Right cardiac atrium (tissue), 5 donors: Measurements from ENCODE around the gene CHN1. TPM values are rescaled to one million over a fixed set of nuclear protein-coding genes. Genes with fewer than 3 reads are reported as not detected.
A peak's percentile ranks its signal among the peaks of the same experiment; 100 is the strongest.

Experiments used
- ATAC-seq, 2 donors: fragments of 200-7000 bp; cut with Tn5 transposase; one replicate each; pipeline versions ENCODE4 v1.8.0 to v1.9.1; 2020; ENCODE audit warnings: moderate library complexity in 2 of 2, mild to moderate bottlenecking in 1 of 2
- DNase-seq, 3 donors: peaks; one replicate each; pipeline ENCODE4 v3.0.0-alpha.2; 2020
- H3K27ac ChIP-seq: one replicate; pipeline ENCODE4 v1.5.1; 2013; ENCODE audit warnings: mild to moderate bottlenecking, low read length, control low read depth, moderate library complexity
- H3K27me3 ChIP-seq: one replicate; pipeline ENCODE4 v1.6.1; 2013; ENCODE audit not compliant: control insufficient read depth, insufficient read depth
- H3K4me1 ChIP-seq: one replicate; pipeline ENCODE4 v1.6.1; 2013; ENCODE audit warnings: low read length; ENCODE audit not compliant: control insufficient read depth, insufficient read depth
- H3K4me3 ChIP-seq: one replicate; pipeline ENCODE4 v1.5.1; 2013; ENCODE audit warnings: low read length, control low read depth
- H3K9me3 ChIP-seq: one replicate; pipeline ENCODE4 v1.6.1; 2013; ENCODE audit warnings: low read length; ENCODE audit not compliant: control insufficient read depth
- WGBS: extraction: QIAGEN DNeasy Blood & Tissue Kit; methylation state at CpG from one replicate; pipeline ENCODE4 v1.1.7; 2013; 5-methylcytosine and 5-hydroxymethylcytosine counted together
- intact Hi-C, 4 donors: fragments of 100-400 bp; cut with DNase I; formaldehyde crosslinking; loops; one replicate each; pipeline versions ENCODE4 v1.11.0 to v1.14.0; 2022 to 2023
- polyA plus RNA-seq: library from polyadenylated mRNA; stranded (reverse); fragments of 200-250 nt; gene quantifications from one replicate; pipeline ENCODE4 v1.2.3, GENCODE V29; 2013
- total RNA-seq, 4 donors: library from RNA; stranded (reverse); fragmentation: NEBNext Ultra II Directional; extraction: Animal tissue kit (Norgen Biotek cat#: 25700); gene quantifications; one replicate each; pipeline ENCODE4 v1.2.1, GENCODE V29; 2021
- donor health status: healthy with polysubstance abuse.
- donor health status: DM: no; HTN: yes; CAD: no.
- donor health status: DM: no; HTN: no; CAD: no.
- donor health status: DM: no; HTN: yes; CAD: no; lungs with severe emphysema.
- donor health status: DM: yes; HTN: yes; CAD: no.

CHN1 gene
- total and polyA plus RNA-seq, 5 donors: 5.3 to 8.9 (median 7.8) TPM

DNA sequence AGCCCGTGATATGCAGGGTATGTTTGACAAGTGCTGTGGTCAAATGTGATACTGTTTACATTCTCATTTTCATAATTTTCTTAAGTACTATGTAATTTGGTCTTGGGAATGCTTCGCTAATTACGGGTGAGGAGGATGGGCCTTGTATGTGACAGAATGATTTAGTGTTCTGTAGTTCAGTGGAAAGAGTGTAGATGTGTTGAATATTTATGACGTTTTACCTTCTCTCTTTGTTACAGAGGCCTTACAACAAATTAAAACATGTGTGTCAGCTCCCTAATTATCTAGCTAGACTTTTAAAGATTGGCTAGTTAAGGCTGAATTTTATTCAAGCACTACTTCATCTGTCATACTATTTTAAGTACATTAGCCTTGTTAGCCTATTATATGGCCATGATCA lies 230.3 kb downstream of the CHN1 start:
- Histone ChIP-seq H3K27ac (no peak overlapping the region), H3K4me3 (no peak overlapping the region), H3K9me3 (no peaks in the 10 kb centered on the region), H3K27me3 (no peaks in the 10 kb centered on the region), H3K4me1 (peaks cover 2% of the 10 kb centered on the region)
- intact Hi-C loops: loop anchor here in 2 of 4 donors (5.0 kb wide), 2 partner anchors 212 to 217 kb away; no protein-coding TSS in a partner anchor
- WGBS: 96% methylated on average over 4 of the region's 4 CpGs
- ATAC-seq: no peak
- no peak for DNase-seq

DNA sequence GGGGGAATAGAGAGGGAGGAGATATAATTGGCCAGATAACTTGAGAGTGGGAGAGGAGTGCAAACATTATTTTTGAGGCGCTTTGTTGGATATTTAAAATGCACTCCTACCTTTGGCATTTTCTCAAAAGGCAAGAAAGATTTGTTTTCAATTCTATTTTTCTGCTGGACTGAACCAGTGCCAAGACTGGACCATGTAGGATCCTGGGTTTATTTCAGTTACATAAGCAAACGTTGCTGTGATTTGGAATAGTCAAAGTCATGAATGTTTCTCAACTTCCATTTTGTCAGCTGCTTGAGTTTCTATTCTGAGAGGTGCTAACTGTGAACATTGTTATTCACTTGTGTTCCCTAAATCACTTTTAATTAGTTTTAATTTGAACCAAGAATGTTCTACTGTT lies 232.0 kb downstream of the CHN1 start:
- Histone ChIP-seq H3K4me1 (no peaks in the 10 kb centered on the region), H3K27me3 (no peaks in the 10 kb centered on the region), H3K4me3 (no peak overlapping the region), H3K9me3 (no peaks in the 10 kb centered on the region), H3K27ac (no peak overlapping the region)
- ATAC-seq (no peak), DNase-seq (no peak)
- intact Hi-C loops: loop anchor here in 2 of 4 donors (5.0 kb wide), 2 partner anchors 214 to 219 kb away; no protein-coding TSS in a partner anchor
- 52% methylated on average over 2 of the region's 2 CpGs for WGBS

DNA sequence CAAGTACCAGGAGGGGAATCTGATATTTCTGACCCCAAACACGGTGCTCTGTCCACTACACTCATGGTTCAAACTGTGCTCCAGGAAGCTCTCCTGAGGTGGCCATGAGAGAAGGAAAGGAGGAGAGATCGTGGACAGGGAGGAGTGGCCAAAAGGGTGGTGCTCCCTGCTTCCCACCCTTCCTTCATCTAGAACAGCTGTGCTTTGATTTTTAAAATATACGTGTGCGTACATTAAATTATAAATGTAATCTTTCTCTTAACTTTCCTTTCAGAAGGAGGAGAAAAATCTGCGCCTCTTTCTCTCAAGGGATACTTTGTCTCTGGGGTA lies 232.7 kb downstream of the CHN1 start:
- ATAC-seq: peak in 1 of 2 donors; percentile 40
- Histone ChIP-seq H3K9me3 (no peaks in the 10 kb centered on the region), H3K27ac (no peak overlapping the region), H3K27me3 (no peaks in the 10 kb centered on the region), H3K4me3 (no peak overlapping the region), H3K4me1 (no peaks in the 10 kb centered on the region)
- no peak for DNase-seq
- 61% methylated on average over 5 of the region's 5 CpGs for WGBS
- intact Hi-C loops: loop anchor here in 2 of 4 donors (5.0 kb wide), 2 partner anchors 215 to 220 kb away; no protein-coding TSS in a partner anchor

DNA sequence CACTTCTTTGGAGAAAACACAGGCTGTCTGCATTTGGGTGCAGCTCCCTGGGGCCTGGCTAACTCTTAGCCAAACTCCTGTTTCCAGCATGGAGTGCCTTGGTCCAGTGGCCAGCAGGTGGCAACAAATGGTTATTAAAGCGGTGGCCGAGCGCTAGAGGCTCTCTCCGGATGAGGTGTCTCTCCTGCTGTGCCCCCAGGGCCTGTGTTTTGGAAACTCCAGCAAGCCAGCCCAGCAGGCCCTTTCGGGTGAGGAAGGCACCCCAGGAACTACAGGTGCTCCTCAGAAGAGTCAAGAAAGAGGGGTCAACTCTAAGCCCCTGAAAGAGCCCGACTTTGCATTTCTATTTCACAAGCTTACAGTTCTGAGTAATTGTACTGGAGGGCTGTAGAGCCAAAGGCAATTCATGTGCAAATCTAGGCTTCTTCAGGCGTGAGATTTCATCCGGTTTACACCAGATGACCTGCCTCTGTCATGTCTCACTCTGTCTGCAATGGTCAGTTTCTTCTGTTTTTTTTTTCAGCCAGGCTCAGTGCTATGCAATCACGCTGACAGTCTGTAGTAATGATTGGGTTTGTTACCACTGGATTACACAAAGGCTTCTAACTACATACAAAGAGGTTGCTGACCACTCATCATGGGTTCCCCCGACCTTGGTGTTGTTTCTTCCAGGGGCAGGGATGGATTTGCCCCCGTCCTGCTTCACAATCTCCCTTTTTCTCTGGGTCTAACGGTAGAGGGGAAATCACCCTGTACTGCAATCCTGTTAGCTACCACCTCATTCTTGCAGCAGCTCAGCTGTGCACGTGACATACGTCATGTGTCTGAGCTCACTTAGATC lies 233.3 kb downstream of the CHN1 start:
- DNase-seq (peak; percentile 82 to 93 (median 89)), ATAC-seq (peak; percentile 96)
- no peaks in the 10 kb centered on the region for H3K9me3 ChIP-seq
- H3K4me3 ChIP-seq: peak overlapping the region; percentile 12
- no peaks in the 10 kb centered on the region for H3K27me3 ChIP-seq
- intact Hi-C loops: loop anchor here (2.0 to 5.0 kb wide), 4 partner anchors 215 to 220 kb away; no protein-coding TSS in a partner anchor
- no peak overlapping the region for H3K27ac ChIP-seq
- 30% methylated on average over 14 of the region's 14 CpGs for WGBS
- no peaks in the 10 kb centered on the region for H3K4me1 ChIP-seq

DNA sequence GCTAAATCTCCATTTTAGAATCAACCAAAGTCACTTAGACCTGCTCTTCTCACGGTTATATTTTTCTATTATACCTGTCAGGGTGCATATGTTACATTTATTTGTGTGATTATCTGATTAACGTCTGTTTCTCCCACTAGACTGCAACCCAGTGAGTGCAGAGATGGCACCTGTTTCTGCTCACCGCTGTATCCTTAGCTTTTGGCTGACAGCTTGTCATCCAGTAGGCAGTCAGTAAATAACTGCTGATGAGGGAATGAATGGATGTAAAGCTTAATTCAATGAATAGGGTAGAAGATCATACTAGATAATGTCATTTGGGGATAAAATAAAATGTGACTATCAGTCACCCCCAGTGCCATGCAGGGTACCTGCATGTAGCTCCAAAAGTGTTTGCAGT lies 234.0 kb downstream of the CHN1 start:
- Histone ChIP-seq H3K27me3 (no peaks in the 10 kb centered on the region), H3K9me3 (no peaks in the 10 kb centered on the region), H3K4me1 (no peaks in the 10 kb centered on the region), H3K27ac (no peak overlapping the region), H3K4me3 (no peak overlapping the region)
- ATAC-seq: no peak
- DNase-seq: no peak
- 66% methylated on average over 3 of the region's 3 CpGs for WGBS
- intact Hi-C loops: loop anchor here (2.0 to 5.0 kb wide), 4 partner anchors 216 to 221 kb away; no protein-coding TSS in a partner anchor

DNA sequence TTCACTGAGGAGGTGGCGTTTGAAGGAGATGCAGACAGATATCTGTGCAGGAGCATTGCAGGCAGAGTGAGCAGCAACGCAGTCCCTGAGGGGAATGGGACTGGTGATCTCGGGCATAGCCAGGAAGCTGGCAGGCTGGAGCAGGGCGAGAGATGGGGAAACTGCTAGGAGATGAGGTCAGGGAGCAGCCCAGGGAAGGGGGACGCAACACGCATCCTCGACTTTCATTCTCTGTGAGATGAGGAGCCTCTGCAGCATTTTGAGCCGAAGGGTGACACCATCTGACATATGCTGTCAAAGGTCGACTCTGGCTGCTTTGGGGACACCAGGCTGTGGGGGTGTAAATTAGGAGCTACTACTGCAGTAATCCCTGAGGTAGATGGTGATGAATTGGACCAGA lies 236.6 kb downstream of the CHN1 start:
- Histone ChIP-seq H3K4me1 (no peaks in the 10 kb centered on the region), H3K27ac (no peak overlapping the region), H3K4me3 (no peak overlapping the region), H3K9me3 (no peaks in the 10 kb centered on the region), H3K27me3 (no peaks in the 10 kb centered on the region)
- DNase-seq: no peak
- intact Hi-C loops: no loop called here
- WGBS: 75% methylated on average over 9 of the region's 9 CpGs
- no peak for ATAC-seq

DNA sequence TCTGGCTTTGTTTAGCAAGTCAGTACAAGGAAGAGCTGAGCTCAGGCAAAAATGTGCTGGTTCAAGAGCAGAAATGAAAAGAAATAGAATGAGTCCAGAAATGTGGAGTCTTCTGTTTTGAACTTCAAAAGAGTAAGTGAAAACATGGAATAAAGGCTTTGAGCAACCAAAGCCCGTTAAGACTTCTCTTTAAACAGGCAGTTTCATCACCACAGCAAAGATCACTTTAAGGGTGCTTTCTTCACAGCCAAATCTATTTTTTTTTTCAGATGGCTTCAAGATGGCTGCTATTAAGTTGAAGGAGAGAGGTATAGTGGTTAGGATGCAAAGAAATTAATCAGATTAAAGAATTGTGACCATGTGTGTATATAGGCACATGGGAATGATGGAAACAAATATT lies 238.9 kb downstream of the CHN1 start:
- Histone ChIP-seq H3K27ac (no peak overlapping the region), H3K4me1 (no peaks in the 10 kb centered on the region), H3K27me3 (no peaks in the 10 kb centered on the region), H3K4me3 (no peak overlapping the region), H3K9me3 (no peaks in the 10 kb centered on the region)
- 73% methylated on average over 1 of the region's 1 CpG for WGBS
- ATAC-seq (no peak), DNase-seq (no peak)
- intact Hi-C loops: no loop called here

DNA sequence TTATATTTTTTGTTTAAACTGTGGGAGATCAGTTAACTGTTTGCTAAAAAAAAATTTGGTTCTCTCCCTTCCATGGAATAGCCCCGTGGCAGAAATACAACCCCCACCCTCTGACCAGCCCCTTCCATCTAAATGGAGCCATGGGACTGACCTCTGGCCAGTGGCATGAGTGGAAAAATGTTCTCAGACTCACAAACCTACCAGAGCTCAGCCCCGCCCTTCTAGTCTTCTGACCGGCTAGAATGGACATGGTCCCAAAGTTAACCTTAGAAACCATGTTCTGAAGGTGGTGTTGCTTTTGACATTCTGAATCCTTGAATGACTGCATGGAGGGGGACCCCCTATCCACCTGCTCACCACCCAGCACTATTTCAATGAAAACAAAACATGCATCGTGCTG lies 239.6 kb downstream of the CHN1 start:
- H3K4me1 ChIP-seq: no peaks in the 10 kb centered on the region
- intact Hi-C loops: no loop called here
- H3K27ac ChIP-seq: no peak overlapping the region
- 83% methylated on average over 4 of the region's 4 CpGs for WGBS
- no peak overlapping the region for H3K4me3 ChIP-seq
- H3K9me3 ChIP-seq: no peaks in the 10 kb centered on the region
- H3K27me3 ChIP-seq: no peaks in the 10 kb centered on the region
- no peak for ATAC-seq
- no peak for DNase-seq

DNA sequence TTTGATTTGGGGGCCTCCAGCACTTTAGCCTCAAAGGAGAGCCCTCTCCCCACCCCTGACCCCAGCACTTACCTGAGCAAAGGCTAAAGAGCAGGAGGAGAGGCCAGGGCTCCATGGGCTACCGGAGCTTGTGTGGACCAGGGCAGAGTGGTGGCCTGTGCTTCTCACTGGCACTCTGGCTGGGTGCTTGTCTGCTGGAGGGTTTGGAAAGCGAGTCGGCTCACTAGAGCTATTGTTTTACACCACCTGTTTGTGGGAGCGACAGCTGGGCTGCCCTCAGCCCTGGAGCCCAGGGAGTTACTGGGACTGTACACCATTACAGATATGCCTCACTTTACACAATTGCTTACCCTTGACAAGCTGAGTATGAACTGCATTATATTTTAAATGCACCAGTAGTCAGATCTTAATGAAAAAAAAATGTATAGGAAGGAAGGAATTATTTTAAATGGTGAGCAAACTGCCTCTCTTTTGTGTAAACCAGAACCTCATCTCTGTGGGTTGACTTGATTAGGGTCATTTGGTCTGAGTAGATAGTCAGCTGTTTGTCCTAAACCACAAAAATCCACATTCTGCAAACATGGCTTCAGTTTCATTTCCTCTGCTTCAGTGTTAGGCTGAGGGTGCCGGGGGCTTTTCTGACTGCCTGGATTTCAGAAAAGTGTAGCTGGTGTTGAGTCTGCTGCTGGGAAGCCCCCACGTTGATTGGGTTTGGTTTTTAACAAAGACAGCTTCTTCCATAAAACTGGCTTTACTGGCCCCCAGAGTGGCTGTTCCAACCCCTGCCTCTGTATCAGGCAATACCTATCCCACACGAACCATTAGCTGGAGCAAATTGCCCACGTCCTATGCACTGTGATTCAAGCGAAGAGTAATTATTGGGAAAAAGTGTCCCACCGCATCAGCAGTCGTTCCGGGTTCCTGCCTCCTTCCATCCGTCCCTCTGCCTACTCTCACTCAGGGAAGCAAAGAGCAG lies 240.6 kb downstream of the CHN1 start, which contains the start of gene CHRNA1:
Gene CHRNA1 (minus strand): TSS at position 193 of the 976 bp plus-strand sequence. CDS start 78 bp downstream, at position 115.
- WGBS: 93% methylated on average over 13 of the region's 13 CpGs
- intact Hi-C loops: no loop called here
- H3K27me3 ChIP-seq: no peaks in the 10 kb centered on the region
- H3K4me1 ChIP-seq: no peaks in the 10 kb centered on the region
- H3K9me3 ChIP-seq: no peaks in the 10 kb centered on the region
- DNase-seq (no peak), ATAC-seq (peak in 1 of 2 donors; percentile 39)
- no peak within 1 kb of the TSS for H3K27ac ChIP-seq
- no peak within 1 kb of the TSS for H3K4me3 ChIP-seq

DNA sequence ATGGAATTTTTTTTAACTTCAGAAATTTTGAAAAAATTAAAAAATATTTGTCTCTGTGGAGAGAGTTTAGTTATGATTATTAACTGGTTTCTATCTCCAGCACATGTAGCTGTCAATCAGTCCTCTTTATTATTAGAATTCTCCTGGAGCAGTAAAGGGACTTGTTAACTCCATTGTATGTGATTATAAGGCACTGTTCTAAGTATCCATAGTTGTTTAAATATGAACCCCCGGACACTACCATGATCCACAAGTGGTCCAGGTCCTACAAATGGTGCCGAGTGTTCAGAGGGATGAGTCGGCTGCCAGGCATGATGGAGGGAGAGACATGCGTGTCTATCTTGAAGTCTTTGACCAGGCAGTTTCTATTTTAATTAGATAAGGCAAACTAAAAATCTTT lies 241.4 kb downstream of the CHN1 start:
- H3K4me1 ChIP-seq: no peaks in the 10 kb centered on the region
- DNase-seq (no peak), ATAC-seq (no peak)
- no peaks in the 10 kb centered on the region for H3K27me3 ChIP-seq
- H3K4me3 ChIP-seq: no peak overlapping the region
- no peaks in the 10 kb centered on the region for H3K9me3 ChIP-seq
- intact Hi-C loops: no loop called here
- no peak overlapping the region for H3K27ac ChIP-seq
- WGBS: 96% methylated on average over 4 of the region's 4 CpGs

DNA sequence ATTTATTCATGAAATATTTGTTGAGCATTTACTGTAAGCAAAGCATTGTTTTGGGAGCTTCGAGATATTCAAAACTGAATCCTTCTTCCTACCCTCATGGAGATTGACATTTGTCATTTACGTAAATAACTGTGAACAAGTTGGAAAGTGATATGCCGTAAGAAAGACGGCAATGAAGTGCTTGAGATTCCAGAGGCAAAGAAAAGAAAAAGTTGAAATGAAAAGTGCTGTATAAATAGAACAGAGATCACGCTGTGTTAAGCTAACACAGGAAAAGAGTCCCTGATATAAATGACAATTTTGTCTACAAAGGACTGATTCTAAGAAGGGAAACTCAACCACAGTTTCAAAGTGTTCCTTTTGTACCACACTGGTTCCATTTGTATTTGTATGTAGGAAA lies 242.7 kb downstream of the CHN1 start:
- Histone ChIP-seq H3K27ac (no peak overlapping the region), H3K27me3 (no peaks in the 10 kb centered on the region), H3K9me3 (no peaks in the 10 kb centered on the region), H3K4me1 (no peaks in the 10 kb centered on the region), H3K4me3 (no peak overlapping the region)
- 46% methylated on average over 5 of the region's 5 CpGs for WGBS
- no peak for DNase-seq
- intact Hi-C loops: no loop called here
- ATAC-seq: no peak
